GM18498 (cell line): ENCODE data around the gene AIFM3.

Source experiments
- ATAC-seq: cut with Tn5 transposase; IDR thresholded peaks from one replicate; pipeline ENCODE4 v1.9.1; 2021; ENCODE audit warnings: mild to moderate bottlenecking, moderate library complexity; ENCODE audit not compliant: unreplicated experiment

AIFM3 gene

DNA sequence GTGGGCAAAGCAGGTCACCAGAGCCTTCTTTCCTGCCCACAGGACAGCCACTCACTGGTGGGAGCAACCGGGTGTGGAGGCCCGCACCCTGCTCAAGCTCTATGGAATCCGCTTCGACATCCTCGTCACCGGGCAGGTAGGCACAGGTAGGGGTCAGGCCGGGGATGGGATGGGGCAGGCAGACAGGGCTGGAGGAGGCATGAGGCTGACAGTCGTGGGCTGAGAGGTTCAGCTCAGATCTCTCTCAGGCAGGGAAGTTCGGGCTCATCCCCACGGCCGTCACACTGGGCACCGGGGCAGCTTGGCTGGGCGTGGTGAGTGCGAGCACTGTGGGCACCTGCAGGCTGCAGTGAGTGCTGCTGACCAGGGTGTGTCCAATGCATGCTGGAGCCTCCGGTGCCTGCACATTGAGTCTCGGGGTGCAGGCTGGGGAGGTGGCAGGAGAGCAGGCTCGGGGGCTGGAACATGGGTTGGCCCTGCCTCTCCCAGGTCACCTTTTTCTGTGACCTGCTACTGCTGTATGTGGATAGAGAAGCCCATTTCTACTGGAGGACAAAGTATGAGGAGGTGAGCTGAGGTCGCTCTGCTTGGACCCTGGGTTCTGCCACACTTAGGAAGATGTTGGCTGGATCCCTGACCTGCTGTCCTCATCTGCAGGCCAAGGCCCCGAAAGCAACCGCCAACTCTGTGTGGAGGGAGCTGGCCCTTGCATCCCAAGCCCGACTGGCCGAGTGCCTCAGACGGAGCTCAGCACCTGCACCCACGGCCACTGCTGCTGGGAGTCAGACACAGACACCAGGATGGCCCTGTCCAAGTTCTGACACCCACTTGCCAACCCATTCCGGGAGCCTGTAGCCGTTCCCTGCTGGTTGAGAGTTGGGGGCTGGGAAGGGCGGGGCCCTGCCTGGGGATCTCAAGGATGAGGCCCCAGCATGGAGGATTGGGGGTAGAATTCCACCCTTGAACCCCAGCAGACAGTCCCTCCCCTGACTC is 59.0 kb downstream of the AIFM3 start:
- ATAC-seq = no peak

DNA sequence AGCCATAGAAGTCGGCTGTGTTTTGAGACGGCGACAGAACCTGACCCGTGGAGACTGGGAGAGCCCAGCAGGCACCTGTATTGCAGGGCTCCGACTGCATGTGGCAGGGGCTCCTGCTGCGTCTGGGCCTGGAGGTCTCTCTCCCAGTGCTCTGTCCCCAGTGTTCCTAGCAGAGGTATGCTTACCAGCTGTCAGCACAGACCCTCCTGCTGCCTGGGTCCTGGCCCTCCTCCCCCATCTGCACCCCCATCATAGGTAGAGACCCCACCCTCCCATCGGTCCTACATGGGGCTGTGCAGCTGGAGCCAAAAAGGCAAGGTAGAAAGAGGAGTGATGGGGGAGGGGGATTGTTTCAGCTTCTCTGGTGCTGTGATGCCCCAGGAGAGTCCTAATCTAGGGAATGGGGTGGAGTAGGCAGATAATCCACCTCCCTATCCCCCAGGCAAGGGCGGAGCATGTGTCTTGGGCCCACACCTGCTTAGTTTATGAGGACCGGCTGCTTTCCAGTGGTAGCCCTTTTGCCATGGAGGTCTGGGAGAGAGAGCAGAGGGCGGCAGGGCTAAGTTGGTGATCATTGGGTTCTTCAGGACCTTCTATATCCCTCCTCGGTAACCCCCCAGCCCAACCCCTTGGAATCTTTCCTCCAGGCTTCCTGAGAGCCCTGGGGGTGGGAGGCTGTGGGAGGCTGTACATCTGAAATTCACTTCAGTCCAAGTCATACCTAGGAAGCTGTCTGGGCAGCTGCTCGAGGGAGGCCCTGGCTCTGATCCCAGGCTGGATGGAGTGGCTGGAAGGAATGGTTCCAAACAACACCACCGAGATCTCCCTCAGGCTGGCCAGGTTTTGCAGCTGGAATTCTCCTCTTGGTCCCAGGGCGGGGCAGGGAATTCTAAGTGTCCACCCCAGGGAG is 60.0 kb downstream of the AIFM3 start:
- ATAC-seq = no peak

DNA sequence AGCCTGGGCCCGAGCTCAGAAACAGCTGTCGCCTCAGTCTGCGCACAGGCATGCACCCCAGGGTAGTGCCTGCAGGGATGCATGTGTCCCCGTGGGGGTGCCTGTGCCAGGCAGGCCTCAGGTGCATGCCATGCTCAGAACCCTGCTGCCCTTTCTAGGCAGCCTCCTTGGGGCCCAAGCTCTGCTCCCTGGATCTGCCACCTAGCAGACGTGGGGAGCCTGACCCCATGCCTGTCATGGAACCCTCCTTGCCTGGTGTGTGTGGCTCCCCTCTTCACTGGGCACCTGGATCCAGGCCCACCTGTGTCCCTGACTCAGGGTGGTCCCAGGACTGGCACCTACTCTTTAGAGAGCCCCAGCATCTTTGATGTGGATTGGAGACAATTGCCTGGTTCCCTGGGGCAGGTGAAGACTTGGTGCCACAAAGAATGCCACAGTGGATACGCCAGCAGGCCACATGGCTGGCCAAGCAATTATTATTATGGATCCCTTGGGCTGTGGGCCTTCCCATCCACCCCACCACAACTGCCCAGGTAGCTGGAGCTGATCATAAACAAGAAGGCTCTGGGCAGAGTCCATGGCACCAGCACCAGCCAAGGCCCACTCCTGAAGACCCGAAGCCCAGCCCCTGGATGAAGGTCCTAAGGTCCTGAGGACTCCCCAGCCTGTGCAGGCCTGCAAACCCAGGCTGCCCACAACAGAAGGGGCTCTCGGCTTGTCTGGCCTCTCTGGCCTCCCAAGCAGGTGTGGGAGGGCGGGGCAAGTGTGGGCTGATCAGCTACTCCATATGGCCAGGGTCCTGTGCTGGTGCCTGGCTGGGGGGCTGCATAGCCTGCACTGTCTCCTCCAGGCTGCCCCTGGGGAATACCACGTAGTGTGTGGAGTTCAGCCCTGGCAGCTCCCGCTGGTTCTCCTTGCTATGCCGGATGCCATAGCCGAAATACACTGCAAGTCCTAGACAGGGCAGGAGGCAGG is 61.5 kb downstream of the AIFM3 start:
- no peak for ATAC-seq

DNA sequence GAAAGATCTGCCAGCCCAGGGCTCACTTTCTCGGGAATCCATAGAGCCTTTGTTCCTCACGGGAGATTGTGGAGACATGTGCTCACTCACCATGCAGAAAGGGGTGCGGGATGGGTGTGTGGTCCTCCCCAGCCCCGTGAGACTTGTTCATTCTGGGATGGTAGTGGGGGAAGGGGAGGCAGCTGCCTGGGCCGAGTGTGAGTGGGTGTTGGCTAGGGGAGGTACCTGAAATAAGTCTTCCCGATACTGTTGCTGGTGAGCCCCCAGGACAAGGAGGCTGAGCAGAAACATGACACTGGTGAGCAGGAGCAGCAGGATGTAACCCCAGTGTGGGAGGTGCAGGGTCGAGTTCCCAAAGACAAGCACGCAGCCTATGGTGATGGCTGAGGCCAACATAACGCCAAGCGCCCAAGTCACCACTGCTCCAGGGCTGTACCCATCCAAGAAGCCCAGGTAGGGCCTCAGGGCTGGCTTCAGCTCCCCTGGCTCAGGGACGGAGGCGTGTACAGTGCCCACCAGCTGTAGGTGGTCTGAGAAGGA is 62.5 kb downstream of the AIFM3 start:
- ATAC-seq = no peak

DNA sequence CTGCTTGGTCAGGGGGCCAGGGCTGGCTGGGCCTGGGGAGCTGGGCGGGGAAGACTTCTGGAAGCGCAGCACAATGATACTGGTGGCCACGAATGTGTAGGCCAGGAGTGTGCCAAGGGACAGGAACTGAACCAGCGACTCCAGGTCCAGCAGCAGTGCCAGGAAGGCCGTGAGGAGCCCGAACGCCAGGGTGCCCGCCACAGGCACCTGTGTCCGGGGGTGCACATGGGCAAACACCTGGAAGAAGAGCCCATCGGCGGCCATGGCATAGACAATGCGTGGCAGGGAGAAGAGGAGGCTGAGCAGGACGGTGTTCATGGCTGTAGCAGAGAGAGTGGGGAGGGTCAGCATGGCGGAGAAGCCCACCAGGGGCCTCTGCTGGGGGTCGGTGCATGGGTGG is 63.0 kb downstream of the AIFM3 start:
- no peak for ATAC-seq
